Uterus (tissue), 4 donors: ENCODE data around the gene GRK6. TPM values are rescaled to one million over a fixed set of nuclear protein-coding genes. Genes with fewer than 3 reads are reported as not detected.

Source experiments
- DNase-seq, 2 donors: peaks; one replicate each; pipeline ENCODE4 v3.0.0-alpha.2; 2019 to 2020
- H3K27ac ChIP-seq, 2 donors: fragments of 200-600 bp; sonication (generic); 1 replicate in 1 of 2; 2 replicates in 1 of 2; pipeline ENCODE4 v1.5.1; 2016 to 2018
- H3K27me3 ChIP-seq, 2 donors: fragments of 200-600 bp; sonication (generic); one replicate each; pipeline ENCODE4 v1.5.1; 2018 to 2019; ENCODE audit warnings: control low read depth in 1 of 2
- H3K36me3 ChIP-seq, 2 donors: fragments of 200-600 bp; sonication (generic); one replicate each; pipeline ENCODE4 v1.5.1; 2019; ENCODE audit warnings: control low read depth in 1 of 2
- H3K4me1 ChIP-seq, 2 donors: fragments of 200-600 bp; sonication (generic); one replicate each; pipeline ENCODE4 v1.5.1; 2018 to 2019; ENCODE audit warnings: control low read depth in 1 of 2
- H3K4me3 ChIP-seq, 2 donors: fragments of 200-600 bp; sonication (generic); 1 replicate in 1 of 2; 2 replicates in 1 of 2; pipeline ENCODE4 v1.5.1; 2018 to 2019; ENCODE audit warnings: mild to moderate bottlenecking in 1 of 2
- H3K9me3 ChIP-seq, 2 donors: fragments of 200-600 bp; sonication (generic); one replicate each; pipeline ENCODE4 v1.5.1; 2019; ENCODE audit warnings: control low read depth in 1 of 2
- POLR2A ChIP-seq, 2 donors: fragments of 450-650 bp; IDR thresholded peaks; one replicate each; pipeline ENCODE4 v1.6.1; 2016; ENCODE audit warnings: antibody characterized with exemption in 2 of 2, mild to moderate bottlenecking in 1 of 2, moderate library complexity in 1 of 2
- intact Hi-C: fragments of 100-400 bp; cut with DNase I; formaldehyde crosslinking; loops from one replicate; pipeline ENCODE4 v1.15.1; 2023; ENCODE audit warnings: low total_unique reads
- total RNA-seq, 4 donors: library from RNA; depleted of rRNA in 3 of 4; stranded (reverse); fragments of >200 nt in 3 of 4; gene quantifications; one replicate each; pipeline versions ENCODE4 v1.1.0 to v1.2.4, GENCODE V29; 2014 to 2023
- TF ChIP-seq, protein P1 (sequence below), 4 experiments: fragments of 200-600 bp in 2 of 4; fragments of 450-650 bp in 2 of 4; sonication (generic) in 2 of 4; IDR thresholded peaks; one replicate each; pipeline ENCODE4 v1.5.1; 2016 to 2019; ENCODE audit warnings: antibody characterized with exemption in 4 of 4, mild to moderate bottlenecking in 2 of 4, moderate library complexity in 1 of 4
- donor health status: DM: yes; HTN: yes; CAD: no.

The GRK6 gene
- total RNA-seq, 4 donors from 2014 or later, result 16.4 to 29.8 (median 20.9) TPM

- no peak for TF ChIP-seq POLR2A (IDR thresholded peaks at IDR 0.05)
- TF ChIP-seq, protein P1, sequence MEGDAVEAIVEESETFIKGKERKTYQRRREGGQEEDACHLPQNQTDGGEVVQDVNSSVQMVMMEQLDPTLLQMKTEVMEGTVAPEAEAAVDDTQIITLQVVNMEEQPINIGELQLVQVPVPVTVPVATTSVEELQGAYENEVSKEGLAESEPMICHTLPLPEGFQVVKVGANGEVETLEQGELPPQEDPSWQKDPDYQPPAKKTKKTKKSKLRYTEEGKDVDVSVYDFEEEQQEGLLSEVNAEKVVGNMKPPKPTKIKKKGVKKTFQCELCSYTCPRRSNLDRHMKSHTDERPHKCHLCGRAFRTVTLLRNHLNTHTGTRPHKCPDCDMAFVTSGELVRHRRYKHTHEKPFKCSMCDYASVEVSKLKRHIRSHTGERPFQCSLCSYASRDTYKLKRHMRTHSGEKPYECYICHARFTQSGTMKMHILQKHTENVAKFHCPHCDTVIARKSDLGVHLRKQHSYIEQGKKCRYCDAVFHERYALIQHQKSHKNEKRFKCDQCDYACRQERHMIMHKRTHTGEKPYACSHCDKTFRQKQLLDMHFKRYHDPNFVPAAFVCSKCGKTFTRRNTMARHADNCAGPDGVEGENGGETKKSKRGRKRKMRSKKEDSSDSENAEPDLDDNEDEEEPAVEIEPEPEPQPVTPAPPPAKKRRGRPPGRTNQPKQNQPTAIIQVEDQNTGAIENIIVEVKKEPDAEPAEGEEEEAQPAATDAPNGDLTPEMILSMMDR (IDR thresholded peaks at IDR 0.05), result no peak
- intact Hi-C loops, result no loop called here
- peak overlapping the region; percentile 39 to 86 for H3K27ac ChIP-seq
Observed at GRCh38 chr5:177474846-177475562, 48.5 kb downstream of the GRK6 start.

GRCh38 chr5:177475563-177476427 is 49.3 kb downstream of the GRK6 start:
- intact Hi-C loops, result no loop called here
- Histone ChIP-seq H3K27ac (peak overlapping the region; percentile 39 to 86), H3K4me3 (no peak overlapping the region), H3K4me1 (peaks cover 0 to 37% of the 10 kb centered on the region in 2 donors), H3K9me3 (no peaks in the 10 kb centered on the region), H3K36me3 (no peaks in the 10 kb centered on the region), H3K27me3 (no peaks in the 10 kb centered on the region)
- DNase-seq, result peak in 1 of 2 donors; percentile 31
- TF ChIP-seq, protein P1 (IDR thresholded peaks at IDR 0.05), result no peak
- no peak for TF ChIP-seq POLR2A (IDR thresholded peaks at IDR 0.05)

More at GRCh38 chr5:177474846-177475562, 48.5 kb downstream of the GRK6 start:
- peak in 1 of 2 donors; percentile 25 for DNase-seq
- Histone ChIP-seq H3K27me3 (no peaks in the 10 kb centered on the region), H3K36me3 (no peaks in the 10 kb centered on the region), H3K4me1 (peaks cover 0 to 37% of the 10 kb centered on the region in 2 donors), H3K9me3 (no peaks in the 10 kb centered on the region), H3K4me3 (no peak overlapping the region)

DNA sequence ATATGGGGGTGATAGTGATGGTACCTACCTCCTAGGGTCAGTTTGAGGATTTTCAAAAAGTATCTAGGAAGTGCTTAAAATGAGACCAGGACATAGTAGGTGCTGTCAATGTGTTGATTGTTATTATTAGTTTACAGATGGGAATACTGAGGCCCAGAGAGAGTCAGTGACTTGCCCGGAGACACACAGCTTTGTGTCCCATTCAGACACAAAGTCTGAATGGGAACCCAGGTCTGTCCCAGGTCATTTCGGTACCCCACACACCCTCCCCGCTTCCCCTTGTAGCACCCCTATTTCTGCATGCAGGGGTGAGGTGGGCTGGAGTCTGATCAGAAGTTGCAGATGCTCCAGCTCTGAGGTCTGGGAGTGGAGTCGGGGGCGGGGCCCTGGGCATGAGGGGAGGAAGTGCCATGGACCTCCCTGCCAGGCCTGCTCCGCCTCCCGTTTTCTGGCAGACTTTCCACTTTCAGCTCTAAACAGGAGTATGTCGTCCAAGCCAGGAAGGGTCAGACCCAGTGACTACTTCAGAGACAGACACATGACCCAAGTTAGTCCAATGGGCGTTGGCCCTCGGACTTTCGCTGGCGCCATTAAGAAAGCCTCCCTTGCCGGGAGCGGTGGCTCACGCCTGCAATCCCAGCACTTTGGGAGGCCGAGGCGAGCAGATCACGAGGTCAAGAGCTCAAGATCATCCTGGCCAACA is 50.2 kb downstream of the GRK6 start:
- TF ChIP-seq POLR2A (IDR thresholded peaks at IDR 0.05), result peak in 1 of 2 donors; percentile 22
- TF ChIP-seq, protein P1 (IDR thresholded peaks at IDR 0.05), result no peak
- Histone ChIP-seq H3K36me3 (no peaks in the 10 kb centered on the region), H3K27me3 (no peaks in the 10 kb centered on the region), H3K4me1 (peaks cover 0 to 30% of the 10 kb centered on the region in 2 donors), H3K27ac (peak overlapping the region; percentile 77 to 86), H3K9me3 (no peaks in the 10 kb centered on the region), H3K4me3 (no peak overlapping the region)
- DNase-seq, result peak; percentile 79 to 88
- intact Hi-C loops, result no loop called here

DNA sequence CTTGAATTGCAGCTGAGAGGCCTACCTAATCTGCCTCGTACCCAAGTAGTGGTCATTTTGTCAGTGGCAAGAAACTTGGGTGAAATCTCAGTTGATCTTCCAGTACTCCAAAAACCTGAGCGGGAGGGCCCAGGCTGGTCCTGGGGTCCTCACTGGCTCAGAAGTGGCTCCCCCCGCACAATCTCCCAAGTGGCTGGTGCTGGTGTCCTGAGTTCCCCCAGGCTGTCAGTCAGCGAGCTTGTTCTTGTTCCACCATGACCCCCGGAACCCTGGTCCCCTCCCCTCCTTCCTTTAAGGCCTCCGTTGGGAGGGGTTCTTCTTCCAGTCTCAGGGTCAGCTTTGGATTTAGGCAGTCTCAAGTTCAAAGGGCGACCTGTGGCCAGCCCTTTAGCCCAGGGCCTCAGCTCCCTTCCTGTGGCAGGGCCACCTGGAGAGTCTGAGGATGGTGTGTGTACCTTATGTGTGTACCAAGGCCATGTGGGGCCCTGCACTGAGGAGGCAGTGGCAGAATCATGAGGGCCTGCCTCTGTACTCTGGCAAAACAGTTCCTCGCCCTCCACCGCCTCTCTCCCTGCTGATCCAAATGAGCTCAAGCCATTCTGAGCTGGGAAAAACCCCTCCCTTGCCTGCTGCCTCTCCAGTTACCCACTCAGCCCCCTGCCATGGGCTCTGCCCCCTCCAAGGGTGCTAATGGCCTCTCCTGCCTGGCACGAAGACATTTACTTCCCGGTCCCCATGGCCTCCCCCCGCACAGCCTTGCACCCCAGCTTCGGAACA is 51.4 kb downstream of the GRK6 start:
- DNase-seq, result peak in 1 of 2 donors; percentile 30
- intact Hi-C loops, result no loop called here
- Histone ChIP-seq H3K4me1 (peaks cover 0 to 24% of the 10 kb centered on the region in 2 donors), H3K36me3 (no peaks in the 10 kb centered on the region), H3K27ac (peak overlapping the region; percentile 77 to 86), H3K27me3 (no peaks in the 10 kb centered on the region), H3K9me3 (no peaks in the 10 kb centered on the region), H3K4me3 (no peak overlapping the region)
- TF ChIP-seq, protein P1 (IDR thresholded peaks at IDR 0.05), result no peak
- TF ChIP-seq POLR2A (IDR thresholded peaks at IDR 0.05), result no peak
